ENCODE measurements around the gene TP53BP1. TPM values are rescaled to one million over a fixed set of nuclear protein-coding genes. Genes with fewer than 3 reads are reported as not detected.

The TP53BP1 gene
- total RNA-seq, 2 donors from 2014 or later = 23.1 to 34.2 TPM

- peaks cover 19 to 50% of the 10 kb centered on the region in 2 donors for H3K9me3 ChIP-seq
- no peak for DNase-seq (ENCODE audit: low spot score)
- H3K27ac ChIP-seq = no peak overlapping the region
- no peaks in the 10 kb centered on the region for H3K27me3 ChIP-seq
- no peak overlapping the region for H3K4me3 ChIP-seq
- H3K4me1 ChIP-seq = no peaks in the 10 kb centered on the region
- H3K36me3 ChIP-seq = peaks cover 65% of the 10 kb centered on the region
- no peak for TF ChIP-seq CTCF (IDR thresholded peaks at IDR 0.05)
Observed at GRCh38 chr15:43360821-43361220, 132.1 kb downstream of the TP53BP1 start.

Other genes starting within 250 kb of the TP53BP1 start
- under 1 TPM in 1 of 2 donors, not detected in 1; 0.15 TPM for gene TGM5, start 226.2 kb downstream of the TP53BP1 start, total RNA-seq
- not detected for gene TGM7, start 190.9 kb downstream of the TP53BP1 start, total RNA-seq
- gene LCMT2, start 162.6 kb downstream of the TP53BP1 start, total RNA-seq = 1 to 10 TPM; 4.4 to 8.6 TPM
- gene ZSCAN29, start 122.1 kb downstream of the TP53BP1 start, total RNA-seq = 10 to 100 TPM in 1 of 2 donors, 1 to 10 TPM in 1; 6.4 to 10.1 TPM
- 1 to 10 TPM; 5.9 to 8.5 TPM for gene TUBGCP4, start 122.1 kb downstream of the TP53BP1 start, total RNA-seq
- gene MAP1A, start 24.5 kb upstream of the TP53BP1 start, total RNA-seq = 10 to 100 TPM; 39.3 to 52.7 TPM
- gene PPIP5K1, start 97.1 kb upstream of the TP53BP1 start, total RNA-seq = 10 to 100 TPM in 1 of 2 donors, 1 to 10 TPM in 1; 8.3 to 12.3 TPM
- 1 to 10 TPM in 1 of 2 donors, not detected in 1; 4.6 TPM for gene CKMT1B, start 100.9 kb upstream of the TP53BP1 start, total RNA-seq
- under 1 TPM in 1 of 2 donors, not detected in 1; 0.39 TPM for gene STRC, start 125.6 kb upstream of the TP53BP1 start, total RNA-seq
- gene CATSPER2, start 155.7 kb upstream of the TP53BP1 start, total RNA-seq = 1 to 10 TPM in 1 of 2 donors, under 1 TPM in 1; 0.26 to 1.7 TPM
- gene CKMT1A, start 200.7 kb upstream of the TP53BP1 start, total RNA-seq = 1 to 10 TPM; 1.9 to 3.3 TPM

All from right atrium auricular region (tissue), 2 donors.